ENCODE results near the gene ZNF500.

DNA sequence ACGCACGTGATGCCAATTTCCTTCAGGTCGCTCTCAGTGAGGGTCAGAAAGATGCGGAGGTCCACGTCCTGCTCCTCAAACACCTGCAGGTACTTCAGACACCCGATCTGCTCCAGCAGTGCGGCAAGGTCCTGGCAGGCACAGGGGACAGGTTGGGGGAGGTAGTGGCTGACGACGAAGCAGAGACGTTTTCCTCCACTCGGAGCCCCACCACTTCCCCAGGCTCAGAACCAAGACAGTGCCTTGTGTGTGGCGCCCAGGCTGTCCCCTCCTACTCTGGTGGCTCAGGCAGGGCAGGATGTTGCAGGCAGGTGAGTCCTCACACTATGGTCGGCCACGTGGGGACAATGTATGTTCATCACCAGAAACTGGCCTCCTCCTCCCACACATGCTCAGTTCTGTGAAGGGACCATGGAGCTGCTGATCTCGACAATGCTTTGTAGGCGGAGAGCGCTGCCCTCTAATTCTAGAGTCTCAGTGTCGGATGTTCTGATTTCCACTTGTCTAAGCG is 67.9 kb downstream of the ZNF500 start:
- TF ChIP-seq CTCF (IDR thresholded peaks at IDR 0.05; ENCODE audit: insufficient read depth, low read depth, low read length) (no peak), EZH2 (IDR thresholded peaks at IDR 0.05; ENCODE audit: insufficient read depth, low read length) (no peak)

Data from astrocyte (in vitro differentiated cells and primary cell).